OCI-M2 (cell line): ENCODE measurements around the gene SPATA7.

Experiments
- DNase-seq: peaks from one replicate; lab custom pipeline; 2025; ENCODE audit not compliant: unreplicated experiment; lab: John Stamatoyannopoulos, UW

The SPATA7 gene

GRCh38 chr14:88417594-88417993, 32.1 kb downstream of the SPATA7 start:
- DNase-seq, result no peak

DNA sequence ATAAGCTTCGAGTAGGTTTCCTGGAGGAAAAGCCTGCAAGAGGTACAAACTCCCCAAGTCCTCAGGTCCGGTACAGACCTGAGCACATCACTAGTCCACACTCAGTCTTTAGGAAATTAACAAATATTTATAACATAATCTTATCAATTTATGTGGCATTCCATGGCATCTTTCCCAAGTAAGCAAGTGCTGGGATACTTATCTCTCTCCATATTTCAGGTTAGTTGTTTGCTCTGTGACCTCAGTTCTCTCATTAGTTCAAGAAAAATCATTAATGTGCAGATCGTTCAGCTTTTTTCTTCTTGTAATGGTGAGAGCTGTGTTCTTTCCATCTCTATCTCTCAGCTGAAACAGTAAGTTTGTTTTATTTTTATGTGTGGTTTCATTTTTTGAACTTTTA, 34.7 kb downstream of the SPATA7 start:
- DNase-seq, result no peak

DNA sequence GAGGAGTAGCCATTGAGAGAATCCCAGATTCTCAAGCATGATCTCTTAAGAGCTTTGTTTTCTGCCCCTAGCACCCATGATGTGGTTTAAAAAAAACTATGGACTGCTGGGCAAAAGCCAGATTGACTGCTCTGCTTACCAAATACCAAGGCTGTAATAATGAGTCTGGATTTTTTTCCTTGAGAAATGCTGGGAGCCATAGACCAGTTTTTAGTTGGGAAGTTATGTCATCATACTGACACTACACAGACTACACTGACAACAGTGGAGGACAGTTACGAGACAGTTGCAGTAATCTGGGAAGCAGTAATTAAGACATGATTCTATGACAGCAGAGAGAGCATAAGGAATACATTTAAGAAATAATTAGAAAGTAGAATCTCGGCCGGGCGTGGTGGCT, 35.8 kb downstream of the SPATA7 start:
- DNase-seq, result no peak

- DNase-seq, result no peak
These were observed 36.6 kb downstream of the SPATA7 start for GRCh38 chr14:88422047-88422446.

- DNase-seq, result no peak
These were observed 37.6 kb downstream of the SPATA7 start for GRCh38 chr14:88422919-88423650.

- no peak for DNase-seq
These were observed 39.1 kb downstream of the SPATA7 start for GRCh38 chr14:88424573-88424972.

DNA sequence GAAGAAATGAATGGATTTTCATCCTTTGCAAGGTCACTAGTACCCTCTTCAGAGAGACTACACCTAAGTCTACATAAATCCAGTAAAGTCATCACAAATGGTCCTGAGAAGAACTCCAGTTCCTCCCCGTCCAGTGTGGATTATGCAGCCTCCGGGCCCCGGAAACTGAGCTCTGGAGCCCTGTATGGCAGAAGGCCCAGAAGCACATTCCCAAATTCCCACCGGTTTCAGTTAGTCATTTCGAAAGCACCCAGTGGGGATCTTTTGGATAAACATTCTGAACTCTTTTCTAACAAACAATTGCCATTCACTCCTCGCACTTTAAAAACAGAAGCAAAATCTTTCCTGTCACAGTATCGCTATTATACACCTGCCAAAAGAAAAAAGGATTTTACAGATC, 40.8 kb downstream of the SPATA7 start:
- no peak for DNase-seq

DNA sequence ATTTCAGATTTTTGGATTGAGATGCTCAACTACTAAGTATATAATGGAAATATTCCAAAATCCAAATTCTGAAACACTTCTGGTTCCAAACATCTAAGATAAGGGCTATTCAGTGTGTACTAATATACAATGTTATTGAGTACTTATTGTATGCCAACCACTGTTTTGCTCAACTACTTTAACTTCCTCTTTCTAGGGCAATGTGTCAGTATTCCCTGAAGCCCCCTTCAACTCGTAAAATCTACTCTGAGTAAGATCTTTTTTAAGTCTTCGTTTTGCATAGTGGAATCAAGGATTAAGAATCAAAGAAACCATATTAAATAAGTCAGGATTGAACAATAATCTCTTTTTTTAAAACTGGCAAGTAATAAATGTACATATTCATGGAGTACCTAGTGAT, 45.5 kb downstream of the SPATA7 start:
- DNase-seq, result no peak

GRCh38 chr14:88437658-88438057, 52.2 kb downstream of the SPATA7 start:
- DNase-seq, result no peak

DNA sequence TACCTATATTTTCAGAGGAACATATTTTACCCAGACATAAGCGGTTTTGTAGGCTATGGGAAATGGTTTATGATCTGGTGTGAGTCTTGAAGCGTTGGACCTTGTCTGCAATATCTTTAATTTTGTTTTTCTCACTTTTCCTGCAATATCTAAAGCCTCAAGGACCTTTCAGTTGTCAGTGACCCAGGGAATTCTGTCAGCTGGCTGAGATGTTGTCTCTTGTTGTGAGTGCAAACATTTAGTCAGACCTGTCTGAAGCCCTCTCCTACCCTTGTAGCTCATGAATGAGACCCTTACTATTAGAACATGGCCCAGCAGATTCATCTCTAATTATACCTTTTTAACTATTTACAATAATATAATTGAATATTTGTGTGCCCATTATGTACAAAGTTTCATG, 53.6 kb downstream of the SPATA7 start:
- DNase-seq, result no peak

GRCh38 chr14:88452231-88452630, 66.8 kb downstream of the SPATA7 start:
- DNase-seq, result no peak

DNA sequence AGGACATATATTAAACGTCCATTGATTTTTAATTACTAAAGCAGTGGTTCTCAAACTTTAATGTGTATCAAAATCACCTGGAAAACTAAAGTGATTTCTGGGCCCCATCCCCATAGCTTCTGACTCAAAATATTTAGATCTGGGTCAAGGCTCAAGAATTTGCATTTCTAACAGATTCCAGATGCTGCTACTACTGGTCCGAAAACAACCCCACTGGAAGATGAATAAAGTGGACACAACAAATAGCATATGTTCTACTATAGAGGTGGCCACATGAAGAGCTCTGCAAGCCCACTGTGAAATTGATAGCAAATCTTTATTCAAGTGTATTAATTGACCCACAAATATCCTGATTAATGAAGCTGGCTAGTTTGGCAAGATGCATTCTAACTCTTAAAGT, 69.4 kb downstream of the SPATA7 start:
- no peak for DNase-seq

DNA sequence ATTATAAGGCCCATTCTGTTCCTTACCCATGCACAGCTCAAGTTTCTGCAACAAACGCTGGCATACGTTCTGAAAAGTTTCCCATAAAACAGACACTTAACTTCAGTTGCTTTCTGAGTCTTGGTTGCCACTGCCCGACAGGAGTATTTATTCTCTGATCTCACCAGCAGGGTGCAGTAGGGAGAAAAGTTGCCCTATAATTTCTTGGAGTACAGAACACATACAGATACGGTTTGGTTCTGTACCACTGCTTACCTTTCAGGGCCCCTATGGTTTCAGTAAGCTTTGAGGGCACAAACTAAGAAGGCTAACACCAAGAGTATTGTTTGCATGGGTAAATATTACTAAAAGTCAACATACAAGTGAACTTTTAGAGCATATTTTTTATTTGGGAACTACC, 77.9 kb downstream of the SPATA7 start:
- DNase-seq, result no peak

DNA sequence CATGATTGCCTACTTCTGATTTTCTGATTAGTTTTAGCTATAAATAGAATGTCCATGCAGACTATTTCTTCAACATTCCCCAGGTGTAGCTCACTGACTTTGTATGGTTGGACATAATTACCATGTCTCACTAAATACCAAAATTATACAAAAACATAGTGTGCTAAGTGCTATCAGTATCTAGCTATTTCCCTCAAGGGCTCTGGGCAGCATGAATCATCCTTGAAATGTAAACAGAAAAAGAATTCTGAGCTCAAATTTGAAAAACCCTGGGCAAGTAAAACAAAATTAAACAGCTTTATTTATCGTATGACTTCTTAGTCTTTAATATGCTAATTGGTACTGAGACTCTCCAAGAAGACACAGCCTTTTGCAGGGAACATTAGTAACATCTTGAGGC, 82.9 kb downstream of the SPATA7 start:
- DNase-seq, result no peak

- no peak for DNase-seq
These were observed 85.3 kb downstream of the SPATA7 start for GRCh38 chr14:88470542-88471440.

DNA sequence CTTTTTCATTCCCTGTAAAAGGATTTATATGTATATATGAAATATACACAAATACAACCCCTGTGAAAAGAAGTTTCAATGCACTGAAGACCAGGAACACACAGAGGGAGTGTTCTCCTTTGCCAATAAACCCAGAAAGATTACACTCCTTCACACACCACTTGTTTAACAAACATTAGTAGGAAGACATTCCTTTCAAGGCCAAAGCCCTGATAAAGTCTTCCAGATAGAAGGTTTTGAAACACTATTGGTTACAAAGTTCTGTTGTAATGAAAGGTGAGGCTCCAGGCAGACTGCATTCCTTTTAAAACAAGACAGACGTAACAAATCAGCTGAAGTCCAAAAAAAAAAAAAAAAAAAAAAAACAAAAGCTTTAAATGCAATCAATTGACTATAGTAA, 88.3 kb downstream of the SPATA7 start:
- DNase-seq, result no peak

DNA sequence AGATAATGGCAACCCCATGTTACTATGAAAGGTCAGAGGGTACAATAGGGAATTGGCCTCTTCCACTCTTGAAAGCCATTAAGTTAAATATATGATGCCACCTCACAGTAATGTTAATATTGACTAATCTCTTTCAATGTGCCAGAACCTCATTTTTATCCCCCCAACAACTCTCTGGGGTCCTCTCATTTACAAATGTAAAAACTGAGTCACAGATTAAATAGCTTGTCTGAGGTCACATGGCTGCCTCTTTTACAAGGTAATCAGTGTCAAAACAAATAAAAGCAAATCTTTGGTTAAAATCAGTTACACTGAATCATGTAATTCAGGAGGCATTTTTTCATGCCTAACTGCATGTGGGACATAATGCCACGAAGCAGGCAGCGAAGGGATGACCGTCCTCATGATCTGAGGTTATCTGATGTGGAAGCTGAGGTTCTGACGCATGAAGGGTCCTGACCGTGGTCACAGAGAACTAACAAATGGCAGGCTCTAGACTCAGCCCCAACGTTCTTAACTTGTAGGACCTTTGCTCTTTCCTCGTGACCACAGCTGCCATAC, 90.8 kb downstream of the SPATA7 start:
- DNase-seq, result no peak

DNA sequence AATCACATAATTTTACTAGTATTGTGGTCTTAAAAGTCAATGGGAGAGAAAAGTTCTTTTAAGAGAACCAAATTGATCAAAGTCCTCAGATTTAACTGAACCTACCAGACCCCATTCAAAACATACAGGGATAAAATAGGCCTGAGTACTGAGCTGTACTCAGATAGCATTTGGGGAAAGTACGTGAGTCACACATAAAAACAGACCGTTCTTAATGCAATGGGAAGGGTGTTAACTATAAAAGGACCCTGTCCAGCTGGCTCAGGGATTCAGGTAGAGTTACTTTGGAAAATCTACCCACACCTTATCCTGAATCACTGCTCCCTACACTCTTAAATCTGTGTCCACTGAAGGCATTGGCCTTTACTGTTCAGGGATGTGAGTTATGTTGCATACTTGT, 91.4 kb downstream of the SPATA7 start:
- DNase-seq, result no peak

- DNase-seq, result no peak
These were observed 92.2 kb downstream of the SPATA7 start for GRCh38 chr14:88477513-88478250.

GRCh38 chr14:88478931-88479330, 93.5 kb downstream of the SPATA7 start:
- no peak for DNase-seq

GRCh38 chr14:88479574-88479987, 94.1 kb downstream of the SPATA7 start:
- DNase-seq, result no peak
